Calu3 (cell line): Measurements from ENCODE around the gene BTN3A1. TPM values are rescaled to one million over a fixed set of nuclear protein-coding genes. Genes with fewer than 3 reads are reported as not detected.

ENCODE experiments used
- BruUV-seq: library from RNA; stranded (reverse); fragments of 400-500 nt; replicated peaks from 2 replicates; lab custom pipeline; 2021; lab: Mats Ljungman, UMichigan
- CTCF ChIA-PET: fragments of 300-600 bp; sonication (Branson Sonifier 250); formaldehyde crosslinking; loops from one replicate; lab custom pipeline; 2022; ENCODE audit warnings: antibody characterized with exemption; lab: Charles Lee
- DNase-seq: peaks from one replicate; pipeline ENCODE4 v3.0.0; 2022
- H3K27ac Mint-ChIP-seq: one replicate; pipeline ENCODE4 v1.8.0; 2022; ENCODE audit warnings: mixed read lengths; ENCODE audit not compliant: unreplicated experiment
- H3K27me3 Mint-ChIP-seq: one replicate; pipeline ENCODE4 v1.8.0; 2022; ENCODE audit warnings: mixed read lengths; ENCODE audit not compliant: unreplicated experiment
- H3K36me3 Mint-ChIP-seq: one replicate; pipeline ENCODE4 v1.8.0; 2022; ENCODE audit warnings: mild to moderate bottlenecking, moderate library complexity, mixed read lengths; ENCODE audit not compliant: insufficient read depth, unreplicated experiment
- H3K4me1 Mint-ChIP-seq: one replicate; pipeline ENCODE4 v1.8.0; 2022; ENCODE audit warnings: mild to moderate bottlenecking, low read depth, mixed read lengths; ENCODE audit not compliant: unreplicated experiment
- H3K4me3 Mint-ChIP-seq: one replicate; pipeline ENCODE4 v1.8.0; 2022; ENCODE audit warnings: mild to moderate bottlenecking, low read depth, moderate library complexity, mixed read lengths; ENCODE audit not compliant: unreplicated experiment
- H3K9me3 Mint-ChIP-seq: one replicate; pipeline ENCODE4 v1.8.0; 2022; ENCODE audit warnings: low read depth, mixed read lengths; ENCODE audit not compliant: unreplicated experiment
- intact Hi-C: fragments of 100-400 bp; cut with micrococcal nuclease; formaldehyde crosslinking; loops from one replicate; pipeline ENCODE4 v1.10.0; 2022; ENCODE audit not compliant: unreplicated experiment
- total RNA-seq: library from RNA; stranded (reverse); gene quantifications from 2 replicates; pipeline ENCODE4 v1.2.3, GENCODE V29; 2022
- TF ChIP-seq, protein P1 (sequence below): fragments of 200-600 bp; IDR thresholded peaks from one replicate; pipeline ENCODE4 v1.8.0; 2022; ENCODE audit warnings: antibody characterized with exemption; ENCODE audit not compliant: unreplicated experiment

The BTN3A1 gene
- total RNA-seq, 1 experiment from 2014 or later = 29.0 TPM

DNA sequence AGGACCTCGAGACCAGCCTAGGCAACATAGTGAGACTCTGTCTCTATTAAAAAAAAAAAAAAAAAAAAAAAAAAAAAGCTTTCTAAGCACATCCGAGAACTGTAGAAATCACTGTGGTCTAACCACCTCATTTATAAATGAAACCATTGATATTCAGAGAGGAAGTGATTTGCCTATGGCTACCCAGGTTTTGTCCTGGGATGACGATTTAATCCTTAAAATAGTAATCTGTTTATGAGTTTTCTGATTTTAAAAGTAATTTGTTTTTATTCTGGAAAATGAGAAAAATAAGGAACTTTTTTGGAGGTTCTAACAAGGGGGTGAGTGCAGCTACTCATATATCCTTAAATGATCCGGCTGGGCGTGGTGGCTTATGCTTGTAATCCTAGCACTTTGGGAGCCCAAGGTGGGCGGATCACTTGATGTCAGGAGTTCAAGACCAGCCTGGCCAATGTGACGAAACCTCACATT lies 43.5 kb upstream of the BTN3A1 start:
- DNase-seq = no peak
- Mint-ChIP-seq H3K4me3 (no peak overlapping the region), H3K27ac (no peak overlapping the region), H3K27me3 (no peaks in the 10 kb centered on the region), H3K4me1 (peaks cover 15% of the 10 kb centered on the region), H3K36me3 (no peaks in the 10 kb centered on the region), H3K9me3 (no peaks in the 10 kb centered on the region)
- TF ChIP-seq, protein P1, sequence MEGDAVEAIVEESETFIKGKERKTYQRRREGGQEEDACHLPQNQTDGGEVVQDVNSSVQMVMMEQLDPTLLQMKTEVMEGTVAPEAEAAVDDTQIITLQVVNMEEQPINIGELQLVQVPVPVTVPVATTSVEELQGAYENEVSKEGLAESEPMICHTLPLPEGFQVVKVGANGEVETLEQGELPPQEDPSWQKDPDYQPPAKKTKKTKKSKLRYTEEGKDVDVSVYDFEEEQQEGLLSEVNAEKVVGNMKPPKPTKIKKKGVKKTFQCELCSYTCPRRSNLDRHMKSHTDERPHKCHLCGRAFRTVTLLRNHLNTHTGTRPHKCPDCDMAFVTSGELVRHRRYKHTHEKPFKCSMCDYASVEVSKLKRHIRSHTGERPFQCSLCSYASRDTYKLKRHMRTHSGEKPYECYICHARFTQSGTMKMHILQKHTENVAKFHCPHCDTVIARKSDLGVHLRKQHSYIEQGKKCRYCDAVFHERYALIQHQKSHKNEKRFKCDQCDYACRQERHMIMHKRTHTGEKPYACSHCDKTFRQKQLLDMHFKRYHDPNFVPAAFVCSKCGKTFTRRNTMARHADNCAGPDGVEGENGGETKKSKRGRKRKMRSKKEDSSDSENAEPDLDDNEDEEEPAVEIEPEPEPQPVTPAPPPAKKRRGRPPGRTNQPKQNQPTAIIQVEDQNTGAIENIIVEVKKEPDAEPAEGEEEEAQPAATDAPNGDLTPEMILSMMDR = no peak
- intact Hi-C loops = no loop called here
- CTCF ChIA-PET = interaction anchor here (0.6 kb wide), 1 partner anchor 14 kb away, joined by 5 read pairs; no protein-coding TSS in a partner anchor
- no TSS peak for BruUV-seq

GRCh38 chr6:26359765-26360164 lies 42.3 kb upstream of the BTN3A1 start:
- Mint-ChIP-seq H3K36me3 (no peaks in the 10 kb centered on the region), H3K27me3 (no peaks in the 10 kb centered on the region), H3K4me1 (peaks cover 6% of the 10 kb centered on the region), H3K27ac (no peak overlapping the region), H3K9me3 (no peaks in the 10 kb centered on the region), H3K4me3 (no peak overlapping the region)
- TF ChIP-seq, protein P1 = no peak
- no peak for DNase-seq
- intact Hi-C loops = no loop called here
- CTCF ChIA-PET = no interaction called here
- BruUV-seq = no TSS peak

GRCh38 chr6:26360451-26361416 lies 41.3 kb upstream of the BTN3A1 start:
- Mint-ChIP-seq H3K27me3 (no peaks in the 10 kb centered on the region), H3K9me3 (no peaks in the 10 kb centered on the region), H3K36me3 (no peaks in the 10 kb centered on the region), H3K4me3 (no peak overlapping the region), H3K27ac (no peak overlapping the region), H3K4me1 (no peaks in the 10 kb centered on the region)
- DNase-seq = no peak
- intact Hi-C loops = no loop called here
- TF ChIP-seq, protein P1 = no peak
- no TSS peak for BruUV-seq
- CTCF ChIA-PET = interaction anchor here (0.6 kb wide), 1 partner anchor 20 kb away, joined by 3 read pairs; no protein-coding TSS in a partner anchor

DNA sequence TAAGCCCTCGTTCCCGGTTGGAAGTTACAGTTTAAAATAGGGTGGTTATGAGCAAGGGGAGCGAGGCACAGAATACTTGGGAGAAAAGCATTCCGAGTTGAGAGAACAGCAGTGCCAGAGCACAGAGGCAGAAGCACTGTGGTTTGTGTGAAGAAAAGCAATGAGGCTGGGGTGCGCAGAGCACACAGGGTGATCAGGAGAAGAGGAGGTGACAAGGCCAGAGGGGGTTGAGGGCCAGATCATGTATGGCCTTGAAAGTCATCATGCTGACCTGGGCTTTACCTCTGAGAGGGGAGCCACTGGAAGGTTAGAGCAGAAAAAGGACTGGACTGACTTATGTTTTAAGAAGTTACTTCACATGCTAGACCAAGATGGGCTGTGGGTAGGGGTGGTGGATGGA lies 40.5 kb upstream of the BTN3A1 start:
- TF ChIP-seq, protein P1 = no peak
- Mint-ChIP-seq H3K4me1 (no peaks in the 10 kb centered on the region), H3K27ac (no peak overlapping the region), H3K36me3 (no peaks in the 10 kb centered on the region), H3K4me3 (no peak overlapping the region), H3K9me3 (no peaks in the 10 kb centered on the region), H3K27me3 (no peaks in the 10 kb centered on the region)
- CTCF ChIA-PET = no interaction called here
- intact Hi-C loops = no loop called here
- no peak for DNase-seq
- BruUV-seq = no TSS peak
